ENCODE measurements around the gene RTP4. TPM values are rescaled to one million over a fixed set of nuclear protein-coding genes. Genes with fewer than 3 reads are reported as not detected.

RTP4 gene
- total and polyA plus RNA-seq, 2 donors = 9.3 to 12.9 TPM

- peaks cover 0 to 8% of the 10 kb centered on the region in 2 donors for H3K27me3 ChIP-seq (ENCODE audit: control insufficient read depth in 2 of 2, insufficient read depth in 1 of 2, low read length in 1 of 2)
- no peaks in the 10 kb centered on the region for H3K9me3 ChIP-seq (ENCODE audit: control insufficient read depth in 2 of 2, insufficient read depth in 1 of 2, low read length in 1 of 2)
- DNase-seq (ENCODE audit: low read depth in 6 of 9, low spot score in 9 of 9) = no peak
- H3K4me3 ChIP-seq (ENCODE audit: low read length in 2 of 2) = no peak overlapping the region
- 66% methylated on average over 2 of the region's 2 CpGs for WGBS
- no peaks in the 10 kb centered on the region for H3K4me1 ChIP-seq (ENCODE audit: control insufficient read depth in 2 of 2, insufficient read depth in 2 of 2, low read length in 2 of 2)
- H3K27ac ChIP-seq (ENCODE audit: low read depth in 1 of 2, low read length in 1 of 2) = no peak overlapping the region
- H3K36me3 ChIP-seq (ENCODE audit: control insufficient read depth in 2 of 2, insufficient read depth in 2 of 2, low read length in 1 of 2) = no peaks in the 10 kb centered on the region
Measured at GRCh38 chr3:187327845-187328244, 40.3 kb upstream of the RTP4 start.

- Histone ChIP-seq H3K4me1 (ENCODE audit: control insufficient read depth in 2 of 2, insufficient read depth in 2 of 2, low read length in 2 of 2) (no peaks in the 10 kb centered on the region), H3K4me3 (ENCODE audit: low read length in 2 of 2) (no peak overlapping the region), H3K36me3 (ENCODE audit: control insufficient read depth in 2 of 2, insufficient read depth in 2 of 2, low read length in 1 of 2) (no peaks in the 10 kb centered on the region), H3K9me3 (ENCODE audit: control insufficient read depth in 2 of 2, insufficient read depth in 1 of 2, low read length in 1 of 2) (no peaks in the 10 kb centered on the region), H3K27ac (ENCODE audit: low read depth in 1 of 2, low read length in 1 of 2) (no peak overlapping the region), H3K27me3 (ENCODE audit: control insufficient read depth in 2 of 2, insufficient read depth in 1 of 2, low read length in 1 of 2) (peaks cover 0 to 8% of the 10 kb centered on the region in 2 donors)
- WGBS = 95% methylated on average over 3 of the region's 3 CpGs
- no peak for DNase-seq (ENCODE audit: low read depth in 6 of 9, low spot score in 9 of 9)
Measured at GRCh38 chr3:187328691-187329090, 39.5 kb upstream of the RTP4 start.

GRCh38 chr3:187334904-187335303, 33.3 kb upstream of the RTP4 start:
- no peak for DNase-seq (ENCODE audit: low read depth in 6 of 9, low spot score in 9 of 9)
- Histone ChIP-seq H3K27me3 (ENCODE audit: control insufficient read depth in 2 of 2, insufficient read depth in 1 of 2, low read length in 1 of 2) (no peaks in the 10 kb centered on the region), H3K4me1 (ENCODE audit: control insufficient read depth in 2 of 2, insufficient read depth in 2 of 2, low read length in 2 of 2) (no peaks in the 10 kb centered on the region), H3K36me3 (ENCODE audit: control insufficient read depth in 2 of 2, insufficient read depth in 2 of 2, low read length in 1 of 2) (no peaks in the 10 kb centered on the region), H3K9me3 (ENCODE audit: control insufficient read depth in 2 of 2, insufficient read depth in 1 of 2, low read length in 1 of 2) (no peaks in the 10 kb centered on the region), H3K4me3 (ENCODE audit: low read length in 2 of 2) (no peak overlapping the region), H3K27ac (ENCODE audit: low read depth in 1 of 2, low read length in 1 of 2) (no peak overlapping the region)
- WGBS = 96% methylated on average over 4 of the region's 4 CpGs

- H3K4me1 ChIP-seq (ENCODE audit: control insufficient read depth in 2 of 2, insufficient read depth in 2 of 2, low read length in 2 of 2) = no peaks in the 10 kb centered on the region
- H3K9me3 ChIP-seq (ENCODE audit: control insufficient read depth in 2 of 2, insufficient read depth in 1 of 2, low read length in 1 of 2) = no peaks in the 10 kb centered on the region
- 78% methylated on average over 3 of the region's 3 CpGs for WGBS
- H3K36me3 ChIP-seq (ENCODE audit: control insufficient read depth in 2 of 2, insufficient read depth in 2 of 2, low read length in 1 of 2) = no peaks in the 10 kb centered on the region
- no peak for DNase-seq (ENCODE audit: low read depth in 6 of 9, low spot score in 9 of 9)
- no peak overlapping the region for H3K4me3 ChIP-seq (ENCODE audit: low read length in 2 of 2)
- no peak overlapping the region for H3K27ac ChIP-seq (ENCODE audit: low read depth in 1 of 2, low read length in 1 of 2)
- no peaks in the 10 kb centered on the region for H3K27me3 ChIP-seq (ENCODE audit: control insufficient read depth in 2 of 2, insufficient read depth in 1 of 2, low read length in 1 of 2)
Measured at GRCh38 chr3:187336322-187336721, 31.9 kb upstream of the RTP4 start.

- no peak overlapping the region for H3K4me3 ChIP-seq (ENCODE audit: low read length in 2 of 2)
- H3K4me1 ChIP-seq (ENCODE audit: control insufficient read depth in 2 of 2, insufficient read depth in 2 of 2, low read length in 2 of 2) = no peaks in the 10 kb centered on the region
- H3K36me3 ChIP-seq (ENCODE audit: control insufficient read depth in 2 of 2, insufficient read depth in 2 of 2, low read length in 1 of 2) = no peaks in the 10 kb centered on the region
- H3K9me3 ChIP-seq (ENCODE audit: control insufficient read depth in 2 of 2, insufficient read depth in 1 of 2, low read length in 1 of 2) = no peaks in the 10 kb centered on the region
- H3K27ac ChIP-seq (ENCODE audit: low read depth in 1 of 2, low read length in 1 of 2) = no peak overlapping the region
- H3K27me3 ChIP-seq (ENCODE audit: control insufficient read depth in 2 of 2, insufficient read depth in 1 of 2, low read length in 1 of 2) = peaks cover 0 to 3% of the 10 kb centered on the region in 2 donors
- WGBS = 89% methylated on average over 1 of the region's 1 CpG
- no peak for DNase-seq (ENCODE audit: low read depth in 6 of 9, low spot score in 9 of 9)
Measured at GRCh38 chr3:187340578-187340977, 27.6 kb upstream of the RTP4 start.

GRCh38 chr3:187342255-187342654, 25.9 kb upstream of the RTP4 start:
- WGBS = 84% methylated on average over 4 of the region's 4 CpGs
- DNase-seq (ENCODE audit: low read depth in 6 of 9, low spot score in 9 of 9) = no peak
- Histone ChIP-seq H3K36me3 (ENCODE audit: control insufficient read depth in 2 of 2, insufficient read depth in 2 of 2, low read length in 1 of 2) (no peaks in the 10 kb centered on the region), H3K27ac (ENCODE audit: low read depth in 1 of 2, low read length in 1 of 2) (no peak overlapping the region), H3K9me3 (ENCODE audit: control insufficient read depth in 2 of 2, insufficient read depth in 1 of 2, low read length in 1 of 2) (no peaks in the 10 kb centered on the region), H3K4me1 (ENCODE audit: control insufficient read depth in 2 of 2, insufficient read depth in 2 of 2, low read length in 2 of 2) (no peaks in the 10 kb centered on the region), H3K4me3 (ENCODE audit: low read length in 2 of 2) (no peak overlapping the region), H3K27me3 (ENCODE audit: control insufficient read depth in 2 of 2, insufficient read depth in 1 of 2, low read length in 1 of 2) (peaks cover 0 to 3% of the 10 kb centered on the region in 2 donors)

GRCh38 chr3:187343670-187344069, 24.5 kb upstream of the RTP4 start:
- Histone ChIP-seq H3K9me3 (ENCODE audit: control insufficient read depth in 2 of 2, insufficient read depth in 1 of 2, low read length in 1 of 2) (no peaks in the 10 kb centered on the region), H3K36me3 (ENCODE audit: control insufficient read depth in 2 of 2, insufficient read depth in 2 of 2, low read length in 1 of 2) (no peaks in the 10 kb centered on the region), H3K4me3 (ENCODE audit: low read length in 2 of 2) (no peak overlapping the region), H3K27ac (ENCODE audit: low read depth in 1 of 2, low read length in 1 of 2) (no peak overlapping the region), H3K27me3 (ENCODE audit: control insufficient read depth in 2 of 2, insufficient read depth in 1 of 2, low read length in 1 of 2) (peaks cover 0 to 3% of the 10 kb centered on the region in 2 donors), H3K4me1 (ENCODE audit: control insufficient read depth in 2 of 2, insufficient read depth in 2 of 2, low read length in 2 of 2) (no peaks in the 10 kb centered on the region)
- WGBS = 93% methylated on average over 1 of the region's 1 CpG
- DNase-seq (ENCODE audit: low read depth in 6 of 9, low spot score in 9 of 9) = no peak

- H3K36me3 ChIP-seq (ENCODE audit: control insufficient read depth in 2 of 2, insufficient read depth in 2 of 2, low read length in 1 of 2) = no peaks in the 10 kb centered on the region
- no peaks in the 10 kb centered on the region for H3K4me1 ChIP-seq (ENCODE audit: control insufficient read depth in 2 of 2, insufficient read depth in 2 of 2, low read length in 2 of 2)
- H3K27ac ChIP-seq (ENCODE audit: low read depth in 1 of 2, low read length in 1 of 2) = no peak overlapping the region
- WGBS = 91% methylated on average over 13 of the region's 13 CpGs
- peaks cover 0 to 2% of the 10 kb centered on the region in 2 donors for H3K27me3 ChIP-seq (ENCODE audit: control insufficient read depth in 2 of 2, insufficient read depth in 1 of 2, low read length in 1 of 2)
- no peak overlapping the region for H3K4me3 ChIP-seq (ENCODE audit: low read length in 2 of 2)
- DNase-seq (ENCODE audit: low read depth in 6 of 9, low spot score in 9 of 9) = no peak
- H3K9me3 ChIP-seq (ENCODE audit: control insufficient read depth in 2 of 2, insufficient read depth in 1 of 2, low read length in 1 of 2) = no peaks in the 10 kb centered on the region
Measured at GRCh38 chr3:187352581-187353575, 15.3 kb upstream of the RTP4 start.

- 98% methylated on average over 1 of the region's 1 CpG for WGBS
- peaks cover 0 to 2% of the 10 kb centered on the region in 2 donors for H3K27me3 ChIP-seq (ENCODE audit: control insufficient read depth in 2 of 2, insufficient read depth in 1 of 2, low read length in 1 of 2)
- no peak overlapping the region for H3K27ac ChIP-seq (ENCODE audit: low read depth in 1 of 2, low read length in 1 of 2)
- no peak for DNase-seq (ENCODE audit: low read depth in 6 of 9, low spot score in 9 of 9)
- H3K36me3 ChIP-seq (ENCODE audit: control insufficient read depth in 2 of 2, insufficient read depth in 2 of 2, low read length in 1 of 2) = no peaks in the 10 kb centered on the region
- H3K9me3 ChIP-seq (ENCODE audit: control insufficient read depth in 2 of 2, insufficient read depth in 1 of 2, low read length in 1 of 2) = no peaks in the 10 kb centered on the region
- H3K4me1 ChIP-seq (ENCODE audit: control insufficient read depth in 2 of 2, insufficient read depth in 2 of 2, low read length in 2 of 2) = no peaks in the 10 kb centered on the region
- no peak overlapping the region for H3K4me3 ChIP-seq (ENCODE audit: low read length in 2 of 2)
Measured at GRCh38 chr3:187358068-187358467, 10.1 kb upstream of the RTP4 start.
